T-helper 1 cell treated with Interleukin-12 subunit alpha and Interleukin-12 subunit beta and Interleukin-4 antibody, amounts not matched to agents 30 μg/mL and 1 μg/mL, for 36 hours (primary cell): ENCODE measurements around the gene ST3GAL2.
A peak's percentile ranks its signal among the peaks of the same experiment; 100 is the strongest.
"Not testable (repeated sequence)": the region's sequence is repeated elsewhere in the genome, so short reads cannot be mapped to it uniquely, and the experiment has no call there.

Experiments
- H3K27ac Mint-ChIP-seq: one replicate; pipeline ENCODE4 v1.8.0; 2021; ENCODE audit warnings: mild to moderate bottlenecking, mixed read lengths
- H3K27me3 Mint-ChIP-seq: one replicate; pipeline ENCODE4 v1.8.0; 2021; ENCODE audit warnings: low read depth, mixed read lengths
- H3K36me3 Mint-ChIP-seq: one replicate; pipeline ENCODE4 v1.8.0; 2021; ENCODE audit warnings: low read depth, mixed read lengths
- H3K4me1 Mint-ChIP-seq: one replicate; pipeline ENCODE4 v1.8.0; 2021; ENCODE audit warnings: low read depth, mixed read lengths
- H3K4me3 Mint-ChIP-seq: one replicate; pipeline ENCODE4 v1.8.0; 2021; ENCODE audit warnings: mild to moderate bottlenecking, moderate library complexity, mixed read lengths
- H3K9me3 Mint-ChIP-seq: one replicate; pipeline ENCODE4 v1.8.0; 2021; ENCODE audit warnings: mixed read lengths

The ST3GAL2 gene

GRCh38 chr16:70380919-70381603, 57.8 kb downstream of the ST3GAL2 start:
- H3K27ac Mint-ChIP-seq = peak overlapping the region; percentile 99

DNA sequence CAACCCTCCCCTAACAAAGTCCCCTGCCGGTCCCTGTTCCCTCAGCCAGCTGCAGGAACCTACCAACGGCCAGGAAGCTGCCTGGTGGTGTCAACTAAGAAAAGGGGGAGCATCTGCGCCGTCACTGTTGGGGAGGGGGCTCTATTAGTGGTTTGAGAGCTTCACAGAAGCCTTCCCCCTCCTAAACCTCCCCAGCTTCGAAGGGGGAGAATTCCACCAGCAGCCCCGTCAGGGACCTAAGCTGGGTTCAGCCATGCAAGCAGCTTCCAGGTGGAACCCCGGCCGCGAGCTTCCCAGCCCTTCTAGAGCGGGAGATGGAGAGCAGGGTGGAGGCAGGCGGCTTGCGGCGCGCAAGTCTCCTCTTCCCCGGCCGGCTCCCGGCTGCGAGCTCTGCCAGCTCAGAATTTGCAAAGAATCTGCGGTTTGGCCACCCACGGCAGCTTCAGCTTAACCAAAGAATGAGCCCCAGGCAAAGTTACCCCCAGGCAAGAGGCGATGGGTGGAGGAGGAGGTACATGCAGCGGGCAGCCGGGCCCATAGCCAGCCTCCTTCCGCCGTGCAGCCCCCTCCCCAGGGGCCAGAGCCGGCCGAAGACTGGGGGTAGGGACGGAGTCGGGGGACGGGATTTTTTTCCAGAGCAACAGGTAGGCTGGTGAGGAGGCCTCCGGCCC, 58.5 kb downstream of the ST3GAL2 start:
- Mint-ChIP-seq H3K36me3 (peaks cover 17% of the 10 kb centered on the region), H3K4me3 (peak overlapping the region; percentile 98), H3K4me1 (peaks cover 9% of the 10 kb centered on the region), H3K27me3 (no peaks in the 10 kb centered on the region), H3K27ac (peak overlapping the region; percentile 86), H3K9me3 (no peaks in the 10 kb centered on the region)

More at GRCh38 chr16:70380919-70381603, 57.8 kb downstream of the ST3GAL2 start:
- peaks cover 13% of the 10 kb centered on the region for H3K36me3 Mint-ChIP-seq
- no peaks in the 10 kb centered on the region for H3K9me3 Mint-ChIP-seq
- peak overlapping the region; percentile 98 for H3K4me3 Mint-ChIP-seq
- H3K27me3 Mint-ChIP-seq = no peaks in the 10 kb centered on the region
- H3K4me1 Mint-ChIP-seq = peaks cover 9% of the 10 kb centered on the region

DNA sequence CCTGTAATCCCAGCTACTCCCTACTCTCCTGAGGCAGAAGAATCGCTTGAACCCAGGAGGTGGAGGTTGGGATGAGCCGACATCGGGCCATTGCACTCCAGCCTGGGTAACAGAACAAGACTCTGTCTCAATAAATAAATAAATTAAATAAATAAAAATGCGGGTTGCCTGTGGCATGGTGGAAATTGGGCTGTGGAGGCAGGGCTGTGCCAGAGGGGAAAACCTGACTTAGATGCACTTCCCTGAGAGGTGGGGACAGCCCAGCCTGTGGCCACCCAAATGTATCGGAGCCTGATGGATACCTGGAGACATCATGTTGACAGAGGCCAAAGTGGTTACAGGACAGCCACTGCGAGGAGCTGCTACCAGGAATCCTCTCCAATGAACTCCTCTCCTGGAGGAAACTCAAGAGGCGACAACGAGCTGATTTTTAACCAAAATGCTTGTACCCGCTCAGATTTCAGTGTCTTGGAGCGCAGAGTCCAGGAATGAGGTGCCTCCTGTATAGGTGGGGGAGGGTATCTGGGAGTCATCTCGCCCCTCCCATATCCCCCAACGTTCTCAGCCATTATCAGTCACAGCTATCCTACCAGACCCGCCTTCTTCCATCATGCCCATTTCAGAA, 59.9 kb downstream of the ST3GAL2 start:
- Mint-ChIP-seq H3K36me3 (peaks cover 14% of the 10 kb centered on the region), H3K27me3 (no peaks in the 10 kb centered on the region), H3K4me1 (peaks cover 10% of the 10 kb centered on the region), H3K9me3 (no peaks in the 10 kb centered on the region), H3K27ac (no peak overlapping the region), H3K4me3 (no peak overlapping the region)

- Mint-ChIP-seq H3K9me3 (no peaks in the 10 kb centered on the region), H3K27ac (peak overlapping the region; percentile 47), H3K36me3 (peaks cover 15% of the 10 kb centered on the region), H3K27me3 (no peaks in the 10 kb centered on the region), H3K4me1 (peaks cover 10% of the 10 kb centered on the region), H3K4me3 (peak overlapping the region; percentile 55)
These were observed 61.1 kb downstream of the ST3GAL2 start for GRCh38 chr16:70377782-70378181.

GRCh38 chr16:70375636-70376611, 63.0 kb downstream of the ST3GAL2 start:
- Mint-ChIP-seq H3K36me3 (peaks cover 21% of the 10 kb centered on the region), H3K27ac (no peak overlapping the region), H3K4me1 (peaks cover 9% of the 10 kb centered on the region), H3K4me3 (no peak overlapping the region), H3K9me3 (no peaks in the 10 kb centered on the region), H3K27me3 (no peaks in the 10 kb centered on the region)

DNA sequence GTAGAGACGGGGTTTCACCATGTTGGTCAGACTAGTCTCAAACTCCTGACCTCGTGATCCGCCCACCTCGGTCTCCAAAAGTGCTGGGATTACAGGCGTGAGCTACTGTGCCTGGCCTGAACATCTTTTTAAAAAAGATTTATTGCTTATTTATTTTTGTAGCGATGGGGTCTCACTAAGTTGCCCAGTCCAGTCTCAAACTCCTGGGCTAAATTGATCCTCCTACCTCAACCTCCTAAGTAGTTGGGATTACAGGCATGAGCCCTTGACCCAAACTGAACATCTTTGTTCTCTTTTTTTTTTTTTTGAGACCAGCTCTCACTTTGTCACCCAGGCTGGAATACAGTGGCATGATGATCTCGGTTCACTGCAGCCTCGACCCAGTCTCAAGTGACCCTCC, 64.7 kb downstream of the ST3GAL2 start:
- peaks cover 28% of the 10 kb centered on the region for H3K36me3 Mint-ChIP-seq
- H3K4me3 Mint-ChIP-seq = no peak overlapping the region
- no peaks in the 10 kb centered on the region for H3K9me3 Mint-ChIP-seq
- H3K4me1 Mint-ChIP-seq = peaks cover 7% of the 10 kb centered on the region
- H3K27ac Mint-ChIP-seq = no peak overlapping the region
- H3K27me3 Mint-ChIP-seq = no peaks in the 10 kb centered on the region

GRCh38 chr16:70372921-70373728, 65.8 kb downstream of the ST3GAL2 start:
- H3K27me3 Mint-ChIP-seq = no peaks in the 10 kb centered on the region
- no peak overlapping the region for H3K4me3 Mint-ChIP-seq
- peaks cover 7% of the 10 kb centered on the region for H3K4me1 Mint-ChIP-seq
- no peak overlapping the region for H3K27ac Mint-ChIP-seq
- H3K9me3 Mint-ChIP-seq = no peaks in the 10 kb centered on the region
- peaks cover 28% of the 10 kb centered on the region for H3K36me3 Mint-ChIP-seq

DNA sequence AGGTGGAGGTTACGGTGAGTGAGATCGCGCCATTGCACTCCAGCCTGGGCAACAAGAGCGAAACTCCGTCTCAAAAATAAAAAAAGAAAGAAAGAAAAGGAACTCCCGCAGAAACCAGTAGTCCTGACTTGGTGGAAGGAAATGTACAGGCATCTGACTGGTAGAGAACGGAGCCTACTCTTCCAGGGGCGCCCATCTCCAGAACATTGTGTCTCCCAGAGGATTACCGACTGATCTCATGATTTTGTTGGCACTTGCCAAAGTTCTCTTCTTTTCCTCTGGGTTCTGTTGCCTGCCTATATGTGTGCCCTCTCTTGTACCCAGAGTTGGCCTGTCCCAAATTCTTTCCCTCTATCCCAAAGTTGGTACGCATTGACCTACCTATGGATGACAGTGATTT, 68.0 kb downstream of the ST3GAL2 start:
- H3K27ac Mint-ChIP-seq = no peak overlapping the region

GRCh38 chr16:70370145-70370544, 68.8 kb downstream of the ST3GAL2 start:
- H3K4me3 Mint-ChIP-seq, H3K27ac Mint-ChIP-seq, H3K4me1 Mint-ChIP-seq, H3K9me3 Mint-ChIP-seq, H3K27me3 Mint-ChIP-seq: not testable (repeated sequence)
- peaks cover 25% of the 10 kb centered on the region for H3K36me3 Mint-ChIP-seq

More for the DNA sequence above, 68.0 kb downstream of the ST3GAL2 start:
- Mint-ChIP-seq H3K27me3 (no peaks in the 10 kb centered on the region), H3K36me3 (peaks cover 25% of the 10 kb centered on the region), H3K9me3 (no peaks in the 10 kb centered on the region), H3K4me3 (no peak overlapping the region), H3K4me1 (peaks cover 6% of the 10 kb centered on the region)

DNA sequence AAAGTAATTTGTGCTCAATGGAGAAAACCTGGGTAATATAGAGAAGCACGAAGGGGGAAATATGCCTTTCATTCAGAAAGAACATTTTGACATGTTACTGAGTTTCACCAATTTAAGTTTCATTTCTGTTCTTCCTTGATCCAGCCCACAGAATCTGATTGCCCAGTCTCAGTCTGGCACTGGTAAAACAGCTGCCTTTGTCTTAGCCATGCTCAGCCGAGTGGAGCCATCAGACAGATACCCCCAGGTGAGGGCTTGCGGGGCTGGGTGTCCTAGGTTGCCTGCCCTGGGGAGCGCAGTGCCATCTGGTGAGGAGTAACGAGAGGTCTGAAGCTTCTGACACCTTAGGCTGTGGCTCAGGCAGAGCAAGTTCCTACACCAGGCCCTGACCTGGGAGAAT, 74.5 kb downstream of the ST3GAL2 start:
- Mint-ChIP-seq H3K4me1 (no peaks in the 10 kb centered on the region), H3K27ac (no peak overlapping the region), H3K9me3 (no peaks in the 10 kb centered on the region), H3K36me3 (peaks cover 18% of the 10 kb centered on the region), H3K4me3 (no peak overlapping the region), H3K27me3 (no peaks in the 10 kb centered on the region)

DNA sequence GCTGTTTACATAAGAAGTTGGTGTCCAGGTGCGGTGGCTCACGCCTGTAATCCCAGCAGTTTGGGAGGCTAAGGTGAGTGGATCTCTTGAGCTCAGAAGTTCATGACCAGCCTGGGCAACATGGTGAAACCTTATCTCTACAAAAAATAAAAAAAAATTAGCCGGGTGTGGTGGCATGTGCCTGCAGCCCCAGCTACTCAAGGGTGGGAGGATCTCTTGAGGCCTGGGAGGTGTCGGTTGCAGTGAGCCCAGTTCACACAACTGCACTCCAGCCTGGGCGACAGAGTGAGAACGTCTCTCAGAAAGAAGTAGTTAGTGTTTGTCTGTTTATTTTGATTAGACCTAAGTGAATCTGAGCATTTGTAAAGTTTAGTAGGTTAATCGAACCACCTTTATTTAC, 79.3 kb downstream of the ST3GAL2 start:
- H3K4me3 Mint-ChIP-seq = no peak overlapping the region
- H3K27me3 Mint-ChIP-seq = no peaks in the 10 kb centered on the region
- peaks cover 23% of the 10 kb centered on the region for H3K36me3 Mint-ChIP-seq
- no peak overlapping the region for H3K27ac Mint-ChIP-seq
- H3K9me3 Mint-ChIP-seq = no peaks in the 10 kb centered on the region
- no peaks in the 10 kb centered on the region for H3K4me1 Mint-ChIP-seq

DNA sequence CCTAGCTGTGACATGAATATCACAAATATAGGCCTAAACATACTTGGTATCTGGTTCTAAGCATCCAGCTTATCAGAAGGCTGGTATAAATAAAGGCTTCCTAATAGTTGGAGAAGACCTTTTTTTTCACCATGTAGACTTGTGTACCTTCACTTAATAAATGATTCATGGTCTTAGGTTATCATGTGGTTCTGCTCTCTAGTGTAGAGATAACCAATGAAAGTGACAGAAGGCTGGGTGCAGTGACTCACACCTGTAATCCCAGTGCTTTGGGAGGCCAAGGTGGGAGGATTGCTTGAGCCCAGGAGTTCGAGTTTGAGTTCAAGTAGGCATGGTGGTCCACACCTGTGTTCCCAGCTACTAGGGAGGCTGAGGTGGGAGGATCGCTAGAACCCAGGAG, 89.1 kb downstream of the ST3GAL2 start:
- Mint-ChIP-seq H3K27ac (no peak overlapping the region), H3K36me3 (peaks cover 13% of the 10 kb centered on the region), H3K4me3 (no peak overlapping the region), H3K27me3 (no peaks in the 10 kb centered on the region), H3K9me3 (no peaks in the 10 kb centered on the region), H3K4me1 (peaks cover 17% of the 10 kb centered on the region)

GRCh38 chr16:70348991-70349390, 89.9 kb downstream of the ST3GAL2 start:
- Mint-ChIP-seq H3K36me3 (peaks cover 13% of the 10 kb centered on the region), H3K27ac (no peak overlapping the region), H3K4me1 (peaks cover 17% of the 10 kb centered on the region)

More at GRCh38 chr16:70348991-70349390, 89.9 kb downstream of the ST3GAL2 start:
- Mint-ChIP-seq H3K27me3 (no peaks in the 10 kb centered on the region), H3K4me3 (no peak overlapping the region), H3K9me3 (no peaks in the 10 kb centered on the region)
